Measurements from ENCODE around the gene TMIGD3. TPM values are rescaled to one million over a fixed set of nuclear protein-coding genes. Genes with fewer than 3 reads are reported as not detected.

TMIGD3 gene
- total and polyA plus RNA-seq, 2 of the 4 experiments (the other 2 are of a cell fraction) = under 0.01 to 0.12 TPM

DNA sequence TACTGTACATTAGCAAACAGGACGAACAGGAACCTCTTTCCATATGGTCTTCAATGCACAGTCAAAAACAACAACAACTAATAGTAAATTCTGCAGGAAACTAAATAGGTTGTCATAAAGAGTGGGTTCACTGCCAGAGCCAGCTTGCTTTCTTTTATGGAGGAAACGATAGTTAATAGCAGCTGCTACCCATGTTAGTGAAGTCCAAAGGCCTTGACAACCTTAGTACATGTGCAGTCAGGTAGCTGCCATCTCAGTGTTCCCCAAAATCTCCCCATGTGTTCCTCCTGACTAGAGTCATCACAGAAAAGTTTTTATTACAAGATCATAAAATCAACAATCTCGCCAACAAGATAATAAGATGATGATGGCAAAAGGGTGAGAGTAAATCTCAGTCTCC, 16.6 kb upstream of the TMIGD3 start:
- DNase-seq (no peak), ATAC-seq (ENCODE audit: low read depth) (no peak)
- H2AFZ ChIP-seq (replicated peaks; ENCODE audit: low read length, poor library complexity) = no peak overlapping the region
- in situ Hi-C loops (cut with MboI; ENCODE audit: low sequenced_read_pairs) (no loop called here), intact Hi-C loops (cut with micrococcal nuclease) (no loop called here), dilution Hi-C loops (cut with HindIII; ENCODE audit: low sequenced_read_pairs, unreplicated experiment) (no loop called here)
- no peaks in the 10 kb centered on the region for H3K79me1 ChIP-seq (ENCODE audit: low read depth in 1 of 2, low read length in 2 of 2)
- TF ChIP-seq MAZ (IDR thresholded peaks at IDR 0.05; ENCODE audit: borderline replicate concordance, low read depth, low read length) = no peak
- TF ChIP-seq RFX5 (IDR thresholded peaks at IDR 0.05; ENCODE audit: low read depth, low read length) = no peak
- TF ChIP-seq, protein P1, sequence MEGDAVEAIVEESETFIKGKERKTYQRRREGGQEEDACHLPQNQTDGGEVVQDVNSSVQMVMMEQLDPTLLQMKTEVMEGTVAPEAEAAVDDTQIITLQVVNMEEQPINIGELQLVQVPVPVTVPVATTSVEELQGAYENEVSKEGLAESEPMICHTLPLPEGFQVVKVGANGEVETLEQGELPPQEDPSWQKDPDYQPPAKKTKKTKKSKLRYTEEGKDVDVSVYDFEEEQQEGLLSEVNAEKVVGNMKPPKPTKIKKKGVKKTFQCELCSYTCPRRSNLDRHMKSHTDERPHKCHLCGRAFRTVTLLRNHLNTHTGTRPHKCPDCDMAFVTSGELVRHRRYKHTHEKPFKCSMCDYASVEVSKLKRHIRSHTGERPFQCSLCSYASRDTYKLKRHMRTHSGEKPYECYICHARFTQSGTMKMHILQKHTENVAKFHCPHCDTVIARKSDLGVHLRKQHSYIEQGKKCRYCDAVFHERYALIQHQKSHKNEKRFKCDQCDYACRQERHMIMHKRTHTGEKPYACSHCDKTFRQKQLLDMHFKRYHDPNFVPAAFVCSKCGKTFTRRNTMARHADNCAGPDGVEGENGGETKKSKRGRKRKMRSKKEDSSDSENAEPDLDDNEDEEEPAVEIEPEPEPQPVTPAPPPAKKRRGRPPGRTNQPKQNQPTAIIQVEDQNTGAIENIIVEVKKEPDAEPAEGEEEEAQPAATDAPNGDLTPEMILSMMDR (conservative IDR thresholded peaks at IDR 0.05; ENCODE audit: low read depth, low read length) = no peak
- no peak for TF ChIP-seq CEBPB (IDR thresholded peaks at IDR 0.05; ENCODE audit: low read depth, low read length)
- TF ChIP-seq, protein P2, sequence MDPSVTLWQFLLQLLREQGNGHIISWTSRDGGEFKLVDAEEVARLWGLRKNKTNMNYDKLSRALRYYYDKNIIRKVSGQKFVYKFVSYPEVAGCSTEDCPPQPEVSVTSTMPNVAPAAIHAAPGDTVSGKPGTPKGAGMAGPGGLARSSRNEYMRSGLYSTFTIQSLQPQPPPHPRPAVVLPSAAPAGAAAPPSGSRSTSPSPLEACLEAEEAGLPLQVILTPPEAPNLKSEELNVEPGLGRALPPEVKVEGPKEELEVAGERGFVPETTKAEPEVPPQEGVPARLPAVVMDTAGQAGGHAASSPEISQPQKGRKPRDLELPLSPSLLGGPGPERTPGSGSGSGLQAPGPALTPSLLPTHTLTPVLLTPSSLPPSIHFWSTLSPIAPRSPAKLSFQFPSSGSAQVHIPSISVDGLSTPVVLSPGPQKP (IDR thresholded peaks at IDR 0.05; ENCODE audit: borderline replicate concordance, low read depth, low read length) = no peak
- TF ChIP-seq BHLHE40 (IDR thresholded peaks at IDR 0.05; ENCODE audit: low read depth, low read length) = no peak
- no peak for TF ChIP-seq RAD21 (IDR thresholded peaks at IDR 0.05; ENCODE audit: low read length)
- no peak for TF ChIP-seq FOS (IDR thresholded peaks at IDR 0.05; ENCODE audit: low read depth, low read length)
- TF ChIP-seq MXI1 (IDR thresholded peaks at IDR 0.05; ENCODE audit: borderline replicate concordance, low read depth, low read length) = no peak
- TF ChIP-seq, protein P3, sequence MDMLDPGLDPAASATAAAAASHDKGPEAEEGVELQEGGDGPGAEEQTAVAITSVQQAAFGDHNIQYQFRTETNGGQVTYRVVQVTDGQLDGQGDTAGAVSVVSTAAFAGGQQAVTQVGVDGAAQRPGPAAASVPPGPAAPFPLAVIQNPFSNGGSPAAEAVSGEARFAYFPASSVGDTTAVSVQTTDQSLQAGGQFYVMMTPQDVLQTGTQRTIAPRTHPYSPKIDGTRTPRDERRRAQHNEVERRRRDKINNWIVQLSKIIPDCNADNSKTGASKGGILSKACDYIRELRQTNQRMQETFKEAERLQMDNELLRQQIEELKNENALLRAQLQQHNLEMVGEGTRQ (IDR thresholded peaks at IDR 0.05; ENCODE audit: low read depth, low read length) = no peak
- no peak for TF ChIP-seq RCOR1 (IDR thresholded peaks at IDR 0.05; ENCODE audit: insufficient replicate concordance, low read length)
- no peak for TF ChIP-seq POLR2A (IDR thresholded peaks at IDR 0.05; ENCODE audit: low read depth, low read length)
- no peak for TF ChIP-seq SMC3 (IDR thresholded peaks at IDR 0.05; ENCODE audit: low read depth, low read length)
- no peak for TF ChIP-seq CHD1 (IDR thresholded peaks at IDR 0.05; ENCODE audit: low read depth, low read length)
- TF ChIP-seq NFE2L2 (IDR thresholded peaks at IDR 0.05; ENCODE audit: low read depth, low read length) = no peak
- TF ChIP-seq MAFK (IDR thresholded peaks at IDR 0.05; ENCODE audit: low read depth, low read length) = no peak
- H3K56ac ChIP-seq (ENCODE audit: extremely low read depth, insufficient read depth, low read length) = no peak overlapping the region
- peaks cover 7% of the 10 kb centered on the region for H3K4me1 ChIP-seq (ENCODE audit: control insufficient read depth, insufficient read depth, low read length)
- no peak overlapping the region for H3K14ac ChIP-seq (replicated peaks; ENCODE audit: low read depth, low read length)
- no peaks in the 10 kb centered on the region for H3K9me3 ChIP-seq (ENCODE audit: control insufficient read depth, insufficient read depth, low read length)
- no peak overlapping the region for H2BK15ac ChIP-seq (ENCODE audit: low read depth, low read length)
- H3K23ac ChIP-seq (ENCODE audit: low read depth, low read length) = no peak overlapping the region
- H3K36me3 ChIP-seq (ENCODE audit: control insufficient read depth, insufficient read depth, low read length) = no peaks in the 10 kb centered on the region
- H2AK9ac ChIP-seq (replicated peaks; ENCODE audit: low read depth, low read length, poor library complexity) = no peak overlapping the region
- H3K27ac ChIP-seq (ENCODE audit: insufficient read depth, low read length) = no peak overlapping the region
- H3K27me3 ChIP-seq (ENCODE audit: control insufficient read depth, insufficient read depth, low read length) = no peaks in the 10 kb centered on the region
- no TSS peak for BruUV-seq (replicated peaks)
- H3K9me1 ChIP-seq (ENCODE audit: insufficient read depth, low read length) = peaks cover 7% of the 10 kb centered on the region
- POLR2A ChIA-PET (ENCODE audit: unreplicated experiment) = no interaction called here
- H2AK5ac ChIP-seq (ENCODE audit: low read depth, low read length) = no peak overlapping the region
- H3K4me2 ChIP-seq (ENCODE audit: low read depth, low read length) = no peak overlapping the region
- H3K4me3 ChIP-seq (ENCODE audit: insufficient read depth, low read depth, low read length) = no peak overlapping the region
- H3K9ac ChIP-seq (ENCODE audit: low read depth, low read length) = no peak overlapping the region
- H3K4ac ChIP-seq (ENCODE audit: low read depth, low read length) = no peak overlapping the region
- H2BK20ac ChIP-seq (ENCODE audit: low read depth, low read length) = no peak overlapping the region
- CTCF ChIA-PET = no interaction called here
- no peak overlapping the region for H2BK5ac ChIP-seq (ENCODE audit: low read depth, low read length, poor library complexity, severe bottlenecking)
- no peak overlapping the region for H2BK120ac ChIP-seq (ENCODE audit: low read depth, low read length)
- H3K18ac ChIP-seq (ENCODE audit: low read depth, low read length) = no peak overlapping the region
- H4K91ac ChIP-seq (ENCODE audit: insufficient read depth, low read depth, low read length) = no peak overlapping the region
- no peak overlapping the region for H4K5ac ChIP-seq (ENCODE audit: low read depth, low read length)
- no peaks in the 10 kb centered on the region for H4K20me1 ChIP-seq (ENCODE audit: insufficient read depth, low read length)
- no peak overlapping the region for H4K8ac ChIP-seq (ENCODE audit: low read depth in 2 of 2, low read length in 2 of 2)
- no CpG with 5 or more reads among the region's 3 CpGs for WGBS, 2 experiments (ENCODE audit: extremely low coverage in 2 of 2, insufficient read length in 1 of 2)
